K562 (cell line): ENCODE results near the gene RPUSD2. TPM values are rescaled to one million over a fixed set of nuclear protein-coding genes. Genes with fewer than 3 reads are reported as not detected.

ENCODE experiments used
- ARID2 ChIP-seq: fragments of 450-650 bp; IDR thresholded peaks from 2 replicates; pipeline ENCODE4 v1.6.1; 2017; ENCODE audit warnings: antibody characterized with exemption, mild to moderate bottlenecking
- C11orf30 ChIP-seq: fragments of 450-650 bp; IDR thresholded peaks from 2 replicates; pipeline ENCODE4 v1.6.1; 2016; ENCODE audit warnings: low read depth, mild to moderate bottlenecking
- CBX5 ChIP-seq: IDR thresholded peaks from 2 replicates; pipeline ENCODE4 v1.6.1; 2014; ENCODE audit warnings: low read depth, borderline replicate concordance
- CHCHD3 ChIP-seq: fragments of 250-450 bp; sonication (Bioruptor Pico); IDR thresholded peaks from 2 replicates; pipeline ENCODE4 v2.1.2; 2022; ENCODE audit warnings: mild to moderate bottlenecking
- CREB1 ChIP-seq, 2 experiments: sonication (generic) in 1 of 2; formaldehyde crosslinking in 1 of 2; IDR thresholded peaks; 2 replicates each; pipeline versions ENCODE4 v1.6.1 to v1.8.0; 2012 to 2022; ENCODE audit warnings: inconsistent platforms in 1 of 2, mild to moderate bottlenecking in 1 of 2, missing genetic modification reagents in 1 of 2, moderate library complexity in 1 of 2
- GTF2F1 ChIP-seq: IDR thresholded peaks from 2 replicates; pipeline ENCODE4 v1.6.1; 2011; ENCODE audit warnings: low read depth, low read length, improper control_type of control experiment
- MCM5 ChIP-seq: fragments of 450-650 bp; IDR thresholded peaks from 2 replicates; pipeline ENCODE4 v1.6.1; 2016; ENCODE audit warnings: low read depth
- MXI1 ChIP-seq: IDR thresholded peaks from 2 replicates; pipeline ENCODE4 v1.6.1; 2011; ENCODE audit warnings: low read depth, mild to moderate bottlenecking, improper control_type of control experiment, low read length
- PHF20 ChIP-seq: fragments of 450-650 bp; IDR thresholded peaks from 2 replicates; pipeline ENCODE4 v1.6.1; 2018; ENCODE audit not compliant: partially characterized antibody
- PHTF2 ChIP-seq: fragments of 250-450 bp; sonication (Bioruptor Pico); IDR thresholded peaks from 2 replicates; pipeline ENCODE4 v1.5.0; 2021; ENCODE audit warnings: mild to moderate bottlenecking
- SMAD2 ChIP-seq: fragments of 150-350 bp; IDR thresholded peaks from 2 replicates; pipeline ENCODE4 v1.6.1; 2014; ENCODE audit warnings: low read depth, mild to moderate bottlenecking, low read length
- SMAD3 ChIP-seq: fragments of 450-650 bp; formaldehyde crosslinking; conservative IDR thresholded peaks from 2 replicates; pipeline ENCODE4 v1.4.0; 2020; ENCODE audit warnings: mild to moderate bottlenecking
- SMARCC2 ChIP-seq: fragments of 450-650 bp; IDR thresholded peaks from 2 replicates; pipeline ENCODE4 v1.6.1; 2017; ENCODE audit warnings: antibody characterized with exemption, moderate library complexity, mild to moderate bottlenecking, low read depth
- TAF9B ChIP-seq: fragments of 450-650 bp; IDR thresholded peaks from 2 replicates; pipeline ENCODE4 v1.6.1; 2018; ENCODE audit warnings: mild to moderate bottlenecking; ENCODE audit not compliant: partially characterized antibody
- TCF3 ChIP-seq: sonication (generic); formaldehyde crosslinking; IDR thresholded peaks from 2 replicates; pipeline ENCODE4 v1.4.0; 2020; ENCODE audit warnings: mild to moderate bottlenecking, missing genetic modification reagents
- THAP7 ChIP-seq: fragments of 250-450 bp; sonication (Bioruptor Pico); IDR thresholded peaks from 2 replicates; pipeline ENCODE4 v1.5.0; 2021
- ZNF217 ChIP-seq: sonication (generic); formaldehyde crosslinking; IDR thresholded peaks from 2 replicates; pipeline ENCODE4 v1.8.0; 2022; ENCODE audit warnings: mild to moderate bottlenecking, missing genetic modification reagents
- ZNF766 ChIP-seq: fragments of 200-800 bp; sonication (Bioruptor generic); conservative IDR thresholded peaks from 2 replicates; pipeline ENCODE4 v1.6.1; 2016; ENCODE audit warnings: missing genetic modification characterization, missing compliant biosample characterization
- polyA plus RNA-seq, 8 experiments: library from polyadenylated mRNA; depleted of rRNA in 4 of 8; stranded (reverse) in 5 of 8; unstranded in 3 of 8; fragments of >200 nt; fragmentation: Nextera tagmentation in 2 of 8; fragmentation: Illumina TruSeq in 1 of 8; extraction: Ambion mirVana in 2 of 8; extraction: Trizol in 1 of 8; gene quantifications; 2 replicates each; pipeline versions ENCODE4 v1.2.1 to v1.2.3, GENCODE V29; 2011 to 2014; ENCODE audit warnings: inconsistent platforms in 1 of 8, missing spikeins in 1 of 8
- total RNA-seq, 7 experiments: library from RNA; depleted of rRNA in 6 of 7; stranded (reverse); fragments of >200 nt in 6 of 7; fragmentation: Illumina TruSeq in 2 of 7; extraction: Trizol in 2 of 7; gene quantifications; 2 replicates each; pipeline versions ENCODE4 v1.2.1 to v1.2.3, GENCODE V29; 2011 to 2021; ENCODE audit warnings: low replicate concordance in 1 of 7
- TF ChIP-seq, protein P1 (sequence below): fragments of 250-450 bp; sonication (Bioruptor Pico); IDR thresholded peaks from 2 replicates; pipeline ENCODE4 v1.8.0; 2021; ENCODE audit warnings: moderate library complexity, mild to moderate bottlenecking, inconsistent platforms
- TF ChIP-seq, protein P2 (sequence below): fragments of 450-650 bp; conservative IDR thresholded peaks from 2 replicates; pipeline ENCODE4 v1.6.1; 2016; ENCODE audit warnings: missing genetic modification characterization, low read depth, mild to moderate bottlenecking, control low read depth, missing compliant biosample characterization
- TF ChIP-seq, protein P3 (sequence below), 3 experiments: IDR thresholded peaks in 2 of 3; conservative IDR thresholded peaks in 1 of 3; 2 replicates each; pipeline ENCODE4 v1.5.1; 2011 to 2012; ENCODE audit warnings: low read length in 3 of 3, mild to moderate bottlenecking in 3 of 3, control low read depth in 2 of 3, improper control_type of control experiment in 1 of 3, inconsistent platforms in 1 of 3, low read depth in 1 of 3, mixed read lengths in 1 of 3, moderate library complexity in 1 of 3; ENCODE audit not compliant: insufficient read depth in 2 of 3
- TF ChIP-seq, protein P4 (sequence below): conservative IDR thresholded peaks from 2 replicates; pipeline ENCODE4 v1.6.1; 2011; ENCODE audit warnings: low read depth, mild to moderate bottlenecking, low read length; ENCODE audit not compliant: control insufficient read depth

Gene RPUSD2
- total and polyA plus RNA-seq, 9 of the 15 experiments (the other 6 are each of a cell fraction or from before 2014, with no cell fraction given), result 3.7 to 30.2 (median 14.3) TPM

- TF ChIP-seq SMAD2, result no peak
- TF ChIP-seq CHCHD3 (CRISPR knock-in tag), result no peak
- TF ChIP-seq SMAD3 (CRISPR knock-in tag), result no peak
- no peak for TF ChIP-seq C11orf30
- TF ChIP-seq ZNF766 (CRISPR knock-in tag), result no peak
- TF ChIP-seq CBX5, result no peak
- no peak for TF ChIP-seq PHTF2 (CRISPR knock-in tag)
- TF ChIP-seq MCM5, result no peak
- no peak for TF ChIP-seq ARID2
- TF ChIP-seq, protein P1, sequence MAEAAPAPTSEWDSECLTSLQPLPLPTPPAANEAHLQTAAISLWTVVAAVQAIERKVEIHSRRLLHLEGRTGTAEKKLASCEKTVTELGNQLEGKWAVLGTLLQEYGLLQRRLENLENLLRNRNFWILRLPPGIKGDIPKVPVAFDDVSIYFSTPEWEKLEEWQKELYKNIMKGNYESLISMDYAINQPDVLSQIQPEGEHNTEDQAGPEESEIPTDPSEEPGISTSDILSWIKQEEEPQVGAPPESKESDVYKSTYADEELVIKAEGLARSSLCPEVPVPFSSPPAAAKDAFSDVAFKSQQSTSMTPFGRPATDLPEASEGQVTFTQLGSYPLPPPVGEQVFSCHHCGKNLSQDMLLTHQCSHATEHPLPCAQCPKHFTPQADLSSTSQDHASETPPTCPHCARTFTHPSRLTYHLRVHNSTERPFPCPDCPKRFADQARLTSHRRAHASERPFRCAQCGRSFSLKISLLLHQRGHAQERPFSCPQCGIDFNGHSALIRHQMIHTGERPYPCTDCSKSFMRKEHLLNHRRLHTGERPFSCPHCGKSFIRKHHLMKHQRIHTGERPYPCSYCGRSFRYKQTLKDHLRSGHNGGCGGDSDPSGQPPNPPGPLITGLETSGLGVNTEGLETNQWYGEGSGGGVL (CRISPR knock-in tag), result no peak
- TF ChIP-seq THAP7 (CRISPR knock-in tag), result no peak
- TF ChIP-seq CREB1 (IDR thresholded peaks at IDR 0.05), result no peak; the same call in 1 of the 2 replicates
- peak; percentile 83 for TF ChIP-seq CREB1 (CRISPR knock-in tag; IDR thresholded peaks at IDR 0.05)
- TF ChIP-seq, protein P2, sequence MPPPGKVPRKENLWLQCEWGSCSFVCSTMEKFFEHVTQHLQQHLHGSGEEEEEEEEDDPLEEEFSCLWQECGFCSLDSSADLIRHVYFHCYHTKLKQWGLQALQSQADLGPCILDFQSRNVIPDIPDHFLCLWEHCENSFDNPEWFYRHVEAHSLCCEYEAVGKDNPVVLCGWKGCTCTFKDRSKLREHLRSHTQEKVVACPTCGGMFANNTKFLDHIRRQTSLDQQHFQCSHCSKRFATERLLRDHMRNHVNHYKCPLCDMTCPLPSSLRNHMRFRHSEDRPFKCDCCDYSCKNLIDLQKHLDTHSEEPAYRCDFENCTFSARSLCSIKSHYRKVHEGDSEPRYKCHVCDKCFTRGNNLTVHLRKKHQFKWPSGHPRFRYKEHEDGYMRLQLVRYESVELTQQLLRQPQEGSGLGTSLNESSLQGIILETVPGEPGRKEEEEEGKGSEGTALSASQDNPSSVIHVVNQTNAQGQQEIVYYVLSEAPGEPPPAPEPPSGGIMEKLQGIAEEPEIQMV (tag), result no peak
- no peak for TF ChIP-seq TCF3 (CRISPR knock-in tag)
- TF ChIP-seq SMARCC2, result no peak
- peak; percentile 53 for TF ChIP-seq PHF20
- peak; percentile 20 for TF ChIP-seq TAF9B
- TF ChIP-seq, protein P3, sequence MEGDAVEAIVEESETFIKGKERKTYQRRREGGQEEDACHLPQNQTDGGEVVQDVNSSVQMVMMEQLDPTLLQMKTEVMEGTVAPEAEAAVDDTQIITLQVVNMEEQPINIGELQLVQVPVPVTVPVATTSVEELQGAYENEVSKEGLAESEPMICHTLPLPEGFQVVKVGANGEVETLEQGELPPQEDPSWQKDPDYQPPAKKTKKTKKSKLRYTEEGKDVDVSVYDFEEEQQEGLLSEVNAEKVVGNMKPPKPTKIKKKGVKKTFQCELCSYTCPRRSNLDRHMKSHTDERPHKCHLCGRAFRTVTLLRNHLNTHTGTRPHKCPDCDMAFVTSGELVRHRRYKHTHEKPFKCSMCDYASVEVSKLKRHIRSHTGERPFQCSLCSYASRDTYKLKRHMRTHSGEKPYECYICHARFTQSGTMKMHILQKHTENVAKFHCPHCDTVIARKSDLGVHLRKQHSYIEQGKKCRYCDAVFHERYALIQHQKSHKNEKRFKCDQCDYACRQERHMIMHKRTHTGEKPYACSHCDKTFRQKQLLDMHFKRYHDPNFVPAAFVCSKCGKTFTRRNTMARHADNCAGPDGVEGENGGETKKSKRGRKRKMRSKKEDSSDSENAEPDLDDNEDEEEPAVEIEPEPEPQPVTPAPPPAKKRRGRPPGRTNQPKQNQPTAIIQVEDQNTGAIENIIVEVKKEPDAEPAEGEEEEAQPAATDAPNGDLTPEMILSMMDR (IDR thresholded peaks at IDR 0.05 in 2 of 3, conservative IDR thresholded peaks at IDR 0.05 in 1 of 3; ENCODE audit: insufficient read depth in 2 of 3, low read depth in 1 of 3, low read length in 3 of 3), result no peak
- TF ChIP-seq MXI1, result peak; percentile 73; the same call in 1 of the 2 replicates
- TF ChIP-seq ZNF217, result no peak
- no peak for TF ChIP-seq GTF2F1
- TF ChIP-seq, protein P4, sequence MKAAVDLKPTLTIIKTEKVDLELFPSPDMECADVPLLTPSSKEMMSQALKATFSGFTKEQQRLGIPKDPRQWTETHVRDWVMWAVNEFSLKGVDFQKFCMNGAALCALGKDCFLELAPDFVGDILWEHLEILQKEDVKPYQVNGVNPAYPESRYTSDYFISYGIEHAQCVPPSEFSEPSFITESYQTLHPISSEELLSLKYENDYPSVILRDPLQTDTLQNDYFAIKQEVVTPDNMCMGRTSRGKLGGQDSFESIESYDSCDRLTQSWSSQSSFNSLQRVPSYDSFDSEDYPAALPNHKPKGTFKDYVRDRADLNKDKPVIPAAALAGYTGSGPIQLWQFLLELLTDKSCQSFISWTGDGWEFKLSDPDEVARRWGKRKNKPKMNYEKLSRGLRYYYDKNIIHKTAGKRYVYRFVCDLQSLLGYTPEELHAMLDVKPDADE, result no peak; the same call in 1 of the 2 replicates
These were observed 4.3 kb upstream of the RPUSD2 start, which contains the start of gene CCDC32 (continued) for GRCh38 chr15:40564591-40565332.
